Suprapubic skin (tissue), 3 donors: ENCODE data around the gene VASH2.

Experiments used
- EP300 ChIP-seq: sonication (generic); formaldehyde crosslinking; IDR thresholded peaks from one replicate; pipeline ENCODE4 v1.6.1; 2017; ENCODE audit warnings: antibody characterized with exemption
- POLR2A ChIP-seq, 2 donors: fragments of 450-650 bp; IDR thresholded peaks; one replicate each; pipeline ENCODE4 v1.6.1; 2017; ENCODE audit warnings: antibody characterized with exemption in 2 of 2, mild to moderate bottlenecking in 2 of 2, moderate library complexity in 2 of 2
- TF ChIP-seq, protein P1 (sequence below), 2 donors: fragments of 200-600 bp in 1 of 2; fragments of 450-650 bp in 1 of 2; sonication (generic) in 1 of 2; IDR thresholded peaks; one replicate each; pipeline ENCODE4 v1.5.1; 2016 to 2019; ENCODE audit warnings: antibody characterized with exemption in 2 of 2, mild to moderate bottlenecking in 1 of 2, moderate library complexity in 1 of 2

DNA sequence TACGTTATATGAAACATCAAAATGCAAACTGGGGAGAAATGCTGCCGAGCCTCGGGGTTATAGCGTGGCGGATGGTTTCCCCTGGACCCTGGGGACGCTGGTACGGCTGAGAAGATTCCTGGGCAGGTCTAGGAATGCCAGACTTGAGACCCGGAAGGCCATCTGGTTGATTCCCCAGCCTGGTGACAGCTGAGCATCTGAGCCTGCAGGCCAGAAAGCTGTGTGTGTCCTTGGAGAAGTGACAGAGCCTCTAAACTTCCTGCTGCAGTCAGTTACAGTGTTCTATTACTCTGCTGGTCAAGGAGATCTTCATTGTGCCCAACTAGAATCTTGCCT lies 2.3 kb downstream of the VASH2 start:
- TF ChIP-seq POLR2A (IDR thresholded peaks at IDR 0.05): no peak
- TF ChIP-seq, protein P1, sequence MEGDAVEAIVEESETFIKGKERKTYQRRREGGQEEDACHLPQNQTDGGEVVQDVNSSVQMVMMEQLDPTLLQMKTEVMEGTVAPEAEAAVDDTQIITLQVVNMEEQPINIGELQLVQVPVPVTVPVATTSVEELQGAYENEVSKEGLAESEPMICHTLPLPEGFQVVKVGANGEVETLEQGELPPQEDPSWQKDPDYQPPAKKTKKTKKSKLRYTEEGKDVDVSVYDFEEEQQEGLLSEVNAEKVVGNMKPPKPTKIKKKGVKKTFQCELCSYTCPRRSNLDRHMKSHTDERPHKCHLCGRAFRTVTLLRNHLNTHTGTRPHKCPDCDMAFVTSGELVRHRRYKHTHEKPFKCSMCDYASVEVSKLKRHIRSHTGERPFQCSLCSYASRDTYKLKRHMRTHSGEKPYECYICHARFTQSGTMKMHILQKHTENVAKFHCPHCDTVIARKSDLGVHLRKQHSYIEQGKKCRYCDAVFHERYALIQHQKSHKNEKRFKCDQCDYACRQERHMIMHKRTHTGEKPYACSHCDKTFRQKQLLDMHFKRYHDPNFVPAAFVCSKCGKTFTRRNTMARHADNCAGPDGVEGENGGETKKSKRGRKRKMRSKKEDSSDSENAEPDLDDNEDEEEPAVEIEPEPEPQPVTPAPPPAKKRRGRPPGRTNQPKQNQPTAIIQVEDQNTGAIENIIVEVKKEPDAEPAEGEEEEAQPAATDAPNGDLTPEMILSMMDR (IDR thresholded peaks at IDR 0.05): no peak
- no peak for TF ChIP-seq EP300
